ENCODE results near the gene CRTC3.
A peak's percentile ranks its signal among the peaks of the same experiment; 100 is the strongest.
"Not testable (repeated sequence)": the region's sequence is repeated elsewhere in the genome, so short reads cannot be mapped to it uniquely, and the experiment has no call there.

The CRTC3 gene

GRCh38 chr15:90520365-90520764, 9.4 kb upstream of the CRTC3 start:
- DNase-seq (ENCODE audit: extremely low read depth, low read depth), result no peak
- no peak overlapping the region for H3K4me3 ChIP-seq (replicated peaks; ENCODE audit: low read depth, low read length)
- TF ChIP-seq CTCF (IDR thresholded peaks at IDR 0.05; ENCODE audit: low read depth, low read length, missing control alignments), result no peak

- no peak for TF ChIP-seq CTCF (IDR thresholded peaks at IDR 0.05; ENCODE audit: low read depth, low read length, missing control alignments)
- DNase-seq (ENCODE audit: extremely low read depth, low read depth), result no peak
- no peak overlapping the region for H3K4me3 ChIP-seq (replicated peaks; ENCODE audit: low read depth, low read length)
Measured at GRCh38 chr15:90523373-90523772, 6.3 kb upstream of the CRTC3 start.

- DNase-seq (ENCODE audit: extremely low read depth, low read depth); H3K4me3 ChIP-seq (replicated peaks; ENCODE audit: low read depth, low read length): not testable (repeated sequence)
Measured at GRCh38 chr15:90524018-90524803, 5.5 kb upstream of the CRTC3 start.

GRCh38 chr15:90529011-90529370, 732 bp upstream of the CRTC3 start:
- peak overlapping the region; percentile 87 for H3K4me3 ChIP-seq (replicated peaks; ENCODE audit: low read depth, low read length)
- TF ChIP-seq CTCF (IDR thresholded peaks at IDR 0.05; ENCODE audit: low read depth, low read length, missing control alignments), result no peak
- DNase-seq (ENCODE audit: extremely low read depth, low read depth), result no peak

- TF ChIP-seq CTCF (IDR thresholded peaks at IDR 0.05; ENCODE audit: low read depth, low read length, missing control alignments), result no peak
- no peak for DNase-seq (ENCODE audit: extremely low read depth, low read depth)
- H3K4me3 ChIP-seq (replicated peaks; ENCODE audit: low read depth, low read length), result peak overlapping the region; percentile 87
Measured at GRCh38 chr15:90530250-90531051, 728 bp downstream of the CRTC3 start.

- peak overlapping the region; percentile 87 for H3K4me3 ChIP-seq (replicated peaks; ENCODE audit: low read depth, low read length)
- no peak for TF ChIP-seq CTCF (IDR thresholded peaks at IDR 0.05; ENCODE audit: low read depth, low read length, missing control alignments)
- DNase-seq (ENCODE audit: extremely low read depth, low read depth), result no peak
Measured at GRCh38 chr15:90531147-90531546, 1.4 kb downstream of the CRTC3 start.

- DNase-seq (ENCODE audit: extremely low read depth, low read depth), result no peak
- no peak for TF ChIP-seq CTCF (IDR thresholded peaks at IDR 0.05; ENCODE audit: low read depth, low read length, missing control alignments)
- no peak overlapping the region for H3K4me3 ChIP-seq (replicated peaks; ENCODE audit: low read depth, low read length)
Measured at GRCh38 chr15:90535254-90535653, 5.5 kb downstream of the CRTC3 start.

All from HFF-Myc (cell line).